Sciatic nerve (tissue), 2 donors: ENCODE measurements around the gene SHROOM3. TPM values are rescaled to one million over a fixed set of nuclear protein-coding genes. Genes with fewer than 3 reads are reported as not detected.

Experiments
- ATAC-seq: fragments of 200-7000 bp; cut with Tn5 transposase; one replicate; pipeline ENCODE4 v1.9.1; 2020; ENCODE audit warnings: mild to moderate bottlenecking, moderate library complexity
- DNase-seq: peaks from one replicate; pipeline ENCODE4 v3.0.0-alpha.2; 2020; ENCODE audit warnings: low spot score
- intact Hi-C: fragments of 100-400 bp; cut with DNase I; formaldehyde crosslinking; loops from one replicate; pipeline ENCODE4 v1.14.2; 2022
- total RNA-seq: library from RNA; stranded (reverse); fragmentation: NEBNext Ultra II Directional; extraction: Animal tissue kit (Norgen Biotek cat#: 25700); gene quantifications from one replicate; pipeline ENCODE4 v1.2.1, GENCODE V29; 2021
- donor health status: DM: no; HTN: no; CAD: no.
- donor health status: DM: no; HTN: no; CAD: no.

The SHROOM3 gene
- total RNA-seq, 1 donor from 2014 or later: 46.2 TPM

GRCh38 chr4:76628251-76628650 lies 193.2 kb downstream of the SHROOM3 start:
- DNase-seq: no peak
- intact Hi-C loops: no loop called here
- no peak for ATAC-seq

GRCh38 chr4:76630741-76631140 lies 195.7 kb downstream of the SHROOM3 start:
- intact Hi-C loops: no loop called here
- DNase-seq (no peak), ATAC-seq (no peak)

GRCh38 chr4:76634220-76634619 lies 199.2 kb downstream of the SHROOM3 start:
- DNase-seq: no peak
- intact Hi-C loops: no loop called here
- ATAC-seq: no peak

- ATAC-seq (no peak), DNase-seq (no peak)
- intact Hi-C loops: no loop called here
Measured at GRCh38 chr4:76637712-76638361, 202.8 kb downstream of the SHROOM3 start.

- intact Hi-C loops: no loop called here
- DNase-seq (no peak), ATAC-seq (no peak)
Measured at GRCh38 chr4:76639288-76639687, 204.3 kb downstream of the SHROOM3 start.

GRCh38 chr4:76640353-76640910 lies 205.4 kb downstream of the SHROOM3 start:
- ATAC-seq (no peak), DNase-seq (no peak)
- intact Hi-C loops: no loop called here

- DNase-seq (no peak), ATAC-seq (no peak)
Measured at GRCh38 chr4:76641351-76641750, 206.3 kb downstream of the SHROOM3 start.

GRCh38 chr4:76641758-76642157 lies 206.7 kb downstream of the SHROOM3 start:
- ATAC-seq: no peak

More at GRCh38 chr4:76641351-76641750, 206.3 kb downstream of the SHROOM3 start:
- intact Hi-C loops: no loop called here

GRCh38 chr4:76644831-76645485 lies 209.9 kb downstream of the SHROOM3 start:
- no peak for ATAC-seq
- intact Hi-C loops: no loop called here
- DNase-seq: no peak

More at GRCh38 chr4:76641758-76642157, 206.7 kb downstream of the SHROOM3 start:
- intact Hi-C loops: no loop called here
- no peak for DNase-seq

GRCh38 chr4:76649086-76649485 lies 214.1 kb downstream of the SHROOM3 start:
- intact Hi-C loops: no loop called here
- no peak for ATAC-seq
- no peak for DNase-seq

- intact Hi-C loops: no loop called here
- ATAC-seq: no peak
- DNase-seq: no peak
Measured at GRCh38 chr4:76651616-76652015, 216.6 kb downstream of the SHROOM3 start.

GRCh38 chr4:76652389-76652788 lies 217.4 kb downstream of the SHROOM3 start:
- ATAC-seq (no peak), DNase-seq (no peak)
- intact Hi-C loops: no loop called here

GRCh38 chr4:76654084-76654483 lies 219.1 kb downstream of the SHROOM3 start:
- DNase-seq (no peak), ATAC-seq (no peak)
- intact Hi-C loops: no loop called here

- intact Hi-C loops: no loop called here
- DNase-seq: no peak
Measured at GRCh38 chr4:76654791-76655190, 219.8 kb downstream of the SHROOM3 start.

GRCh38 chr4:76655566-76656479 lies 220.8 kb downstream of the SHROOM3 start:
- no peak for ATAC-seq
- intact Hi-C loops: no loop called here

More at GRCh38 chr4:76654791-76655190, 219.8 kb downstream of the SHROOM3 start:
- ATAC-seq: no peak

GRCh38 chr4:76657443-76657842 lies 222.4 kb downstream of the SHROOM3 start:
- no peak for DNase-seq
- intact Hi-C loops: no loop called here
- no peak for ATAC-seq

More at GRCh38 chr4:76655566-76656479, 220.8 kb downstream of the SHROOM3 start:
- DNase-seq: no peak

- intact Hi-C loops: no loop called here
- DNase-seq (no peak), ATAC-seq (no peak)
Measured at GRCh38 chr4:76658231-76659102, 223.4 kb downstream of the SHROOM3 start.

GRCh38 chr4:76659103-76659490 lies 224.1 kb downstream of the SHROOM3 start:
- intact Hi-C loops: no loop called here
- ATAC-seq (no peak), DNase-seq (no peak)
